HG02981 (cell line): ENCODE measurements around the gene TUBB4A.

Source experiments
- ATAC-seq: cut with Tn5 transposase; IDR thresholded peaks from one replicate; pipeline ENCODE4 v1.9.1; 2021; ENCODE audit warnings: mild to moderate bottlenecking, moderate library complexity; ENCODE audit not compliant: unreplicated experiment

TUBB4A gene

DNA sequence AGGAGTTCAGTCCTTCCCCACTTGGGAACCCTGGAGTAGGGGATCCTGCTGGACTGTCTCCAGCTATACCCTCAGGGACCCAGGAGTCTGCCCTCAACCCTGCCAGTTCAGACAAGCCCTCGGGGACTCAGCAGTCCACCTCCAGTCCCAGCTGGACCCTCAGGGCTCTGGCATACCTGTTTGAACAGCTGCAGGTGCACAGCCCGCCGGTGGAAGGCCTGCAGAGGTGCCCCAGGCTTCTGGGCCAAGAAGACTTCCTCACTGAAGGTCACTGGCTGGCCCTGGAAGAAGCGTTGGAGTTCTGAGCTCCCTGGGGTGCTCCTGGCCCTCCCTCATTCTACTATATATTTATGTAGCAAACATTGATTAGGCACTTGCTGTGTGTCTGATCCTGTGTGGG, 29.4 kb downstream of the TUBB4A start:
- no peak for ATAC-seq

DNA sequence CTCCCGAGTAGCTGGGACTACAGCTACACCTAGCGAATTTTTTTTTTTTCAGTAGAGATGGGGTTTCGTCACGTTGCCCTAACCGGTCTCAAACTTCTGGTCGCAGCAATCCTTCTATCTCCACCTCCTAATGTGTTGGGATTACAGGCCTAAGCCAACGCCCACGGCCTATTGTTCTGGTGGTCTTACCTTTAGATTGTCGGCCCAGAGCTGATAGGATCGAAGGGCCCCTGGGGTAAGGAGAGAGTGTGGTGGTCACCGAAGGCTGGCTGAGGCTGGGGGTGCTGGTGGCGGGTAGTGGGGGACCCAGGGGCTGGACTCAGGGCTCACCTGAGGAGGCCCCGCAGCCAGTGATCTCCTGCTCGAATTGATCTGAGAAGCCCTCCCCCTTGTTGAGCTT, 31.0 kb downstream of the TUBB4A start:
- ATAC-seq, result no peak

DNA sequence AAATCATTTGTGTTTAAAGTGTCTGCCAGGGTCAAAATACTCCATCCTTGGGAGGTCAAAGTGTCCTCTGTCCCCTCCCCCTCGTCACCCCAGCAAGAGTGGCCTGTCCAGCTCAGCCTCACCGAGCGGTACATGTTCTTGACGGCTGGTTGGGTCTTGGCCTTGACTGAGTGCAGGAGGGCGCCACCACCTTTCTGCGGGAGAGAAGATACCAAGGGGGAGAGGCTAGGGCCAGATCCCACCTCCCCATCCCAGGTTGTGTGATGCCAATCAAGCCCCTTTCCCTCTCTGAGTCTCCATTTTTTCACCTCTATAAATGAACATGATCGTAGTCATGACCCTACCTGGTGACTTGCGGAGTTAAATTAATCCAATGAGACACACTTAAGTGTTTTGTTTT, 31.9 kb downstream of the TUBB4A start:
- no peak for ATAC-seq

DNA sequence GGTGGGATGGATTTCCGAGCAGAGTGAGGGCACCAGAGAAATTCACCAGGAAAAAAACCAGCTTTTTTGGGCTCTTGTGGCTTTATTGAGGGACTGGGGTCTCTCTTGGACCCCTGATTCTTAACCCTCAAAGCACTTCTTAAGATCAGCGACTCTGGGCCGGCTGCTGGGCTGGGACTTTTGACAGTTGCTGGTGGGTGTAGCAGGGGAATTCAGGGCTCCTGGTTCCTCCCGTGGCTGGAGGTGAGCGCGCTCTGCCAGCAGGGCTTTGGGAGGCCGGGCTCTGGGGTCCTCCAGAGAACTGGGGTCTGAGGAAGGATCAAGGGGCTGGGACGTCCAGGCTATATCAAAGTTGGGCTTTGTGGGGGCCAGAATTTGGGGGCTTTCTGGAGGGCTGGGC, 34.7 kb downstream of the TUBB4A start:
- no peak for ATAC-seq

DNA sequence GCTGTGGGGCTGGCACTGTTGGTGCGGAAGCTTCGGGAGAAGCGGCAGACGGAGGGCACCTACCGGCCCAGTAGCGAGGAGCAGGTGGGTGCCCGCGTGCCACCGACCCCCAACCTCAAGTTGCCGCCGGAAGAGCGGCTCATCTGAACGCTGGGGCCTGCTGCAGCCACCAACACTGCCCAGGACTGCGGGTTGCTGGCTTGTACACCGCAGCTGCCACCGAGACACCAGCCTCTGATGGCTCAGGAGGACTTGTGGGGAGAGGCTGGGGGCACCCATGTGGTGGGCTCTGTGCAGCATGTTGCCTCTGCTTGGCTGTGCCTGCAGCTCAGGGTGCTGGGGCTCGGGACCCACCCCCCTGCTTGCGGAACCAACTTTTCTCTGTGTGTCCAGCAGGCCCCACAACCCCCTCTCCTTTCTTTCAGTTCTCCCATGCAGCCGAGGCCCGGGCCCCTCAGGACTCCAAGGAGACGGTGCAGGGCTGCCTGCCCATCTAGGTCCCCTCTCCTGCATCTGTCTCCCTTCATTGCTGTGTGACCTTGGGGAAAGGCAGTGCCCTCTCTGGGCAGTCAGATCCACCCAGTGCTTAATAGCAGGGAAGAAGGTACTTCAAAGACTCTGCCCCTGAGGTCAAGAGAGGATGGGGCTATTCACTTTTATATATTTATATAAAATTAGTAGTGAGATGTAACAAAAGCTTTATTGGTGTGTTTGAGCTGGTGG, 35.4 kb downstream of the TUBB4A start:
- ATAC-seq, result no peak

DNA sequence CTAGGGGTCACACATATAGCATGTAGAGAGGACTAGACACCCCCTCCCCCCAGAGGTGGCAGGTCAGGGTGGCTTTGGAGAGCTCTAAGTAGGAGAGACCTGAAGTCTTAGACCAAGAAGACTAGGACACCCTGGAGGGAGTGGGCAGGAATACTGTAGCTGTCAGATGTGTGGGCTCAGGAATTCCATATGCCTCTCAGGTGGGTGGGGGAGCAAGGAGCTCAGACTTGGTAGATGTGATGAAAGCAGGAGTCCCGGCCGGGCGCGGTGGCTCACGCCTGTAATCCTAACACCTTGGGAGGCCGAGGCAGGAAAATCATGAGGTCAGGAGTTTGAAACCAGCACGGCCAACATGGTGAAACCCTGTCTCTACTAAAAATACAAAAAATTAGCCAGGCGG, 36.4 kb downstream of the TUBB4A start:
- ATAC-seq, result no peak

DNA sequence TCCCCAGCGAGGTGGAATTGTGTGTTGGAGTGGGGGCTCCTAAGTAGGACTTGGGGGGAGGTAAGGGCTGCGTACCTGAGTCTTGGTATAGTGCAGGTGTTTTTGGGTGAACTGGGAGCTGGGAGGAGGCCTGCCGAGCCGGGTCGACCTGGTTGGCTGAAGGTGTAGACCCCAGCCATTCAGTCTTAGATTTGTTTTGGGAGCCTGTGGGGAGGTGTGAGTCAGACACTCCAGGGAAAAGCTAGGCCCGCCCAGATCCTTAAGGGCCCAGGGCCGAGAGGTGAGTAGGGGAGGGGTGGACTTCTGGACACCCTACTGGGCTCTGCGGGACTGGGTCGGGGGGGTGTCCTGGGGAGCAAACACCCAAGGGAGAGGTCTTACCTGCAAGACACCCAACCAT, 37.1 kb downstream of the TUBB4A start:
- ATAC-seq, result no peak

DNA sequence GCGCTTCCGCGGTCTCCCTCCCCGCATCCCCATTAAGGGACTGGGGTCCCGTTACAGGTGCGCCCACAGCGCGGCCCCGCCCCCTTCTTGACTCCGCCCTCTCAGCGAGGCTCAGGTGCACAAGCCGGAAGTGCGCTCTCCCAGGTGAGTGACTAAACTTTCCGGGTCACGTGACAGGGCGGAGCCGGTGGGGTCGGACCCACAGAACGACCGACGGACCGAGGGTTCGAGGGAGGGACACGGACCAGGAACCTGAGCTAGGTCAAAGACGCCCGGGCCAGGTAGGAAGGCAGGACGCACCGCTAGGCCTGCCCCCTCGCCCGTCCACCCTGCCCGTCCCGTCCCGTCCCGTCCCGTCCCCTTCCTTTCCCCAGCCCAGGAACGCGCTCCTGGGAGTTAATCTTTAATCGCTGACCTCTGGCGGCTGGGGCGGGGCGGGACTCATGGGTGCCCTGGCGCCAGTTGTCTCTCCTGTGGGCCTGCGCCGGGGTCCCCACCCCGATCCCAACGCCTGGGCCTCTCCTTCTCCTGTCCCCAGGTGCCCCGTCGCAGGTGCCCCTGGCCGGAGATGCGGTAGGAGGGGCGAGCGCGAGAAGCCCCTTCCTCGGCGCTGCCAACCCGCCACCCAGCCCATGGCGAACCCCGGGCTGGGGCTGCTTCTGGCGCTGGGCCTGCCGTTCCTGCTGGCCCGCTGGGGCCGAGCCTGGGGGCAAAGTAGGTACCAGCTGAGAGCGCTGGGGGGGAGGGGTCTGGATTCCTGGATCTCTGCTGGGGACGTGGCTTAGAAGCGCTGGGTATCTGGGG, 37.8 kb downstream of the TUBB4A start, which contains the start of gene CRB3:
Gene CRB3 (plus strand): TSS at position 202 of the 804 bp plus-strand sequence. CDS start 431 bp downstream, at position 633.
- no peak for ATAC-seq

DNA sequence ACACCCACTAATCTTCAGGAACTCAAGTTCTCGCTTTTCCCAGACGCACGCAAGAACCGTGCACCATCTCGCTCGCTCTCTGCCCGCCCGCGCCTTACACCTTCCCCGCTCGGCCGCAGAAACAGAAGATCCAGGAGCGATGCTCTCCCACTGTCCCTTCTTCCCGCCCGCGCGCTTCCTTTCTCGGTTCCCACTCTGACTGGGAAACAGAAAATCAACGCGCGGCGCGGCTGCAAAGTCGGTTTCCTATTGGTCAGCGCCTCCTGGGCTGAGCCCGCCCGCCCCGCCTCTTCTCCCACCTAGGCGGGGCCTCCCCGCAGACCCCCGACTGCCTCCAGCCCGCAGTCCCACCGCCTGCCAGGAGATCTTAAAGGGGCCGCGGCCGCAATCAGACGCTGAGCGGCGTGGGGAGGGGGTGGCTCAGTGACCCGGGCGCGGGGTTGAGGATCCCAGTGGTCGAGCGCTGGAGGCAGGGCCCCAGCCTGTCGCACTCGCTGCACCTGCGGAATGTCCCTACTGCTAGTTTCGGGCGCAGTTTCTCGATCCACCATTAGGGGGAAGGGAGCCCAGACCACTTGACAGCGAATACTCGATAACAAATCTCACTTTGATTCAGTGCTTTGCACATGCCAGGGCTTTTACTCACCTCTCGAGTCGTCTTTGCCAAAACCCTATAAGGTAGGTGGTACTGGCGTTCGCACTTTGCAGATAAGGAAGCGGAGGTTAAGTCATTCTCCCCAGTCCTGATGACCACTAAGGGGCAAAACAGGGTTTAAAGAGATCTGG, 41.8 kb downstream of the TUBB4A start:
- peak; percentile 65 for ATAC-seq

DNA sequence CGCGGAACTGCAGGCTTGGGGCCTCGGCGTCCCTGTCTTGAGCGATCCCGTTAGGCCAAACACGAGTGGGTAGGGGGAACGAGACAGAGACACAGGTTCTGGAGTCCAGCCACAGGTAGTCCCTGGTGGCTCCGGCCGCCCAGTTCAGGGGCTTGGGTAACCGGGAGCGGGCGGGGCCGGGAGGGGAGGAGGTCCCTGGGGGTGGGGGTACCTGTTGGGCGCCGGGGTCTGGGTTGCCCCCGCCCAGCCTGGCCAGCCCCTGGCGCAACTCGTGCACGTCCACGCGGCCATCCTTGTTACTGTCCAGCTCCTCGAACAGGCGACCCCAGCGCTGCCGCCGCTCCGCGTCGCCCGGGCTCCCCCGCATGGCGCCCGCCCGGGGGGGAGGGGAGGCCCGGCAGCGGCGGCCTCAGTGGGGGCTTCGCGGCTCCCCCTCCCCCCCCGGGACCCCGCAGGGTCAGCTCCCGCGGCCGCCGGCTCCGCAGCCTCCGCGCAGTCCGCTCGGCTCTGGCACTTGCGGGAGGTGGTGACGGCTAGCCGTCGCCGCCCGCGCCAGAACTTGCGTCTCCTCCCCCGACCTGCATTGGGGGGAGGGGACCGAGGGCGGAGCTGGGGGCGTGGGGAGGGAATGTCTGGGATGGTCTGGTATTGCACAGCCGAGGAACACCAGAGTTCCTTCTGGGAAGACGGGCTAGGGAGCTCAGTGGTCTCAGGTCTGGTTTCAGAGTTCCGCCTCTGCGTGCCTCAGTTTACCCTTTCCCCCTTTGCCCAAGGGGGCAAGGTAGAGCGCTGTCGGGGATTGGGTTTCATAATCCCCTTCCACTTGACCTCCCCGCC, 42.6 kb downstream of the TUBB4A start, which contains the start of gene SLC25A23:
Gene SLC25A23 (minus strand): TSS at position 531 of the 837 bp plus-strand sequence. CDS start 164 bp downstream, at position 367.
- ATAC-seq, result peak; percentile 30

DNA sequence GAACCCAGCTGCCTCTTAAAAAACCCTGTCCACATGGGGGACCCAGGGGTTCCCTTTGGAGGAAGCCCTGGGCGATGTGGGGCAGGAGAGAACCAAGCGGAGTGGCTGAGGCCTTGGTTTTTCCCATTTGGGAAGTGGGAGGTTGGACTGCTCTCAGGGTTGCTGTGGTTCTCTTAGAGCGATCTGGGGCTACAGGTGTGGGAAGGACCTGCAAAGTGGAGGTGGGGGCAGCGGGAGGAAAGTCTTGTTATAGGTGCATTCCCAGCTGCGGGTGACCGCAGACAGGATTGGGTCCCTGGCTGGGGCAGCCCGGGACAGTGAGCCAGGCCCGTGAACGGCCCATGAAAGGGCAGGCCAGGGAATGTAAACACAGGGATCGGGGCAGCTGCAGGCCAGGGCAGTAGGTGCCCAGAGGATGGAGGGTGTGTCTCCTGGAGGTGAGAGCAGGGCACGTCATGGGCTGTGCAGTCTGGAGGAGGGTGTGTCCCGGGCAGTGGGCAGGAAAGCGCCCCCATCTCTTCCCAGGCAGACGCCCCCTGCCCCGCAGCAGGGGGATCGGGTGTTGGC, 43.3 kb downstream of the TUBB4A start:
- ATAC-seq, result no peak

DNA sequence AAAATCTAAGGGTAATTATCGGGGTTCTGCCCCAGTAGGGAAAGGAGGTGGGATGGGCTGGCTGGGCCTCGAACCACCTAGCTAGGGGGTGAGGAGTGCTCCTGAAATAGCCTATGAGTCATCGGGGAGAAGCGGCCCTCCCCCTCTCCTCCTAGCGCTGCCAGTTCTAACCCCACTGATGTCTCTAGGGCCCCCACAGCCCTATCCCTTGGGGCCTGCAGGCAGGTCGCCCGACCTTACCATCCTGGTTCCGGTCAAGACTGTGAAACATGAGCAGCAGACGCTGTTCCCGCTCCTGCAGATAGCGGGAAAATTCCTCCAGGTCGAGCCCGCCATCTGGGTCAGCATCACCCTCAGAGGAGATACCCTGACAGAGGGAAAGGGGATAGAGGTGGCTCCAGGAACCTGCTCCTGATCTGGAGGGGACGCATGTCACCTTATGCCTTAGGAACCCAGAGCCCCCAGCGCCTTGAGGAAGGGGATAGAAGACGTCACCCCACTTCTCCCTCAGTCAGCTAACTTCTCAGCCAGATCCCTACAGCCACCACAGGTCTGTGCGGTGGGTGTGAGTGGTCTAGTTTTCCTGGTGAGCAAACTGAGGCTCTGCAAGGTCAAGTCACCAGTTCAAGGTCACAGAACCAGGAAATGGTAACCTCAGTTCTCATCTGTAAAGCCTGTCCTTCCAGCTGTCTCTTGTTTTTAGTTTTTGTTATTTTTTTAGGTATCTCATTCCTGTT, 44.0 kb downstream of the TUBB4A start:
- no peak for ATAC-seq

DNA sequence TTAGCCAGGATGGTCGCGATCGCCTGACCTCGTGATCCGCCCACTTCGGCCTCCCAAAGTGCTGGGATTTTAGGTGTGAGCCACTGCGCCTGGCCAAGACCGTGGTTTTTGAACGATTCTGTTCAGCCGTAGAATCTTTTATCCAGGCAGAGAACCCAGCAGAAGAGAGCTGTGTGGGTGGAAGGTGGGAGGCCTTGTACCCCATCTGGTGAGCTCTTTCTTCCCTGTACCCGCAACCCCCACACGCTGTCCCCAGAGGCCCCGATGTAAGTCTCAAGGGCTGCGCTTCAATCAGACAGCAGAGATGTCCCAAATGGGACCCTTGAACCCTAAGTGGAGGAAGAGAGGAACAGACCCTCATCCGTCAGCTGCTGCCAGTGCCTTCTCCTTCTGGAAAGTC, 46.2 kb downstream of the TUBB4A start:
- ATAC-seq, result no peak

DNA sequence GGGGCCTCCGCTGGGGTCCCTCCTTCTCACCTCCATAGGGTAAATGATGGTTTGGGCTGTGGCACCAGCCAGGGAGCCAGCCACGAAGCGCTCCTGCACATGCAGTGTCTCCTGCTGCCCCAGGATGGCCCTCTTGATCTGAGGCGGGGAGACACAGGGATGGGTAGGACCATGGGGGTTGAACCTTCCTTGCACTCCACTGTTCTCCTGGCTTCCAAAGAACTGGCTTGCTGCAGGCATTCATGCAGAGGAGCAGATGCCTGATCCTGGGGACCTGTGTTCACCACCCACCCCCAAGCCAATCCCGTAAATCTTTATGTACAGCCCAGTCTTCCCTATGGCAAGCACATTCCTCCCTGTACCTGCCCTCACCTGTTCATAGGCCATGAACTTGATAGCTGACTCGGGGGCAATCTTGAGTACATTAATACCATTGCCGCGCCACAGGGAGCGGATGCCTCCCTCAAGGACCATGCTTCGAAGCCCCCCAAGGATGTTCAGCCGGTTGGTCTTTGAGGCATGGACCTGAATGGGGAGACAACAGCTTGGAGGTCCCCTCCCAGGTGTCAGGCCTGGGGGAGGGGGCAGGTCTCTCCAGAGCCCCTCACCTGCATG, 48.1 kb downstream of the TUBB4A start:
- no peak for ATAC-seq

DNA sequence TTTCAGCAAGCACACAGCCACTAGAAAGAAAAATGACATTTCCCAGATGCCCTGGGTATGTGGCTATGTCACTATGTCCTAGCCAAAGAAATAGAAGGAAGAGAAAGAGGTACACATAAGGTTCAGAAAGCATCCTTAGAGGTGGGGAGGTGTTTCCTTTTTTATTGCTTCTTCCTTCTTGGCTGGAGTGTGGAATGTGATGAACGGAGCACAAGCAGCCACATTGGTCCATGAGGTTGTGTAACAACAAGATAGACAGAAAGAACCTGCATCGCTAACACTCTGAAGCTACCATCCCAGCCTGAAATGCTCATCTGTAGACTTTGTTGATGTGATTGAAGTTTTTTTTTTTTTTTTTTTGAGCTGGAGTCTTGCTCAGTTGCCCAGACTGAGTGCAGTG, 49.2 kb downstream of the TUBB4A start:
- ATAC-seq, result no peak

DNA sequence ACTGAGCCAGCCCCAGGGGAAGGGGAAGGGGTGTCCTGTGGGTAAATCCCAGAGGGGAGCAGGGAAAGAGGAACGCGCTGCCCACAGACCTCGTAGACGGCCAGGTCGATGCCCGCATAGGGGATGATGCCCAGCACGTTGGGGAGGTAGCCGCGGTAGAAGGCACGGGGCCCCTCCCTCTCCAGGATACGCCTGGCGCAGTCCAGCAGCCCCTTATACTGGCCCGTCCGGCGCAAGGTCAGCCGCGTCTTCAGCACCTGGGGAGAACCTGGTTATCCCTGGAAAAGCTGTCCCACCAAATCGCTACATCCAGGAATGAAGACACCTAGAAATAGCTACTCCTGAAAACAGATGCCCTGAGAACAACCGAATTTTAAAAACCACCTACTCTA, 49.9 kb downstream of the TUBB4A start:
- ATAC-seq, result no peak

DNA sequence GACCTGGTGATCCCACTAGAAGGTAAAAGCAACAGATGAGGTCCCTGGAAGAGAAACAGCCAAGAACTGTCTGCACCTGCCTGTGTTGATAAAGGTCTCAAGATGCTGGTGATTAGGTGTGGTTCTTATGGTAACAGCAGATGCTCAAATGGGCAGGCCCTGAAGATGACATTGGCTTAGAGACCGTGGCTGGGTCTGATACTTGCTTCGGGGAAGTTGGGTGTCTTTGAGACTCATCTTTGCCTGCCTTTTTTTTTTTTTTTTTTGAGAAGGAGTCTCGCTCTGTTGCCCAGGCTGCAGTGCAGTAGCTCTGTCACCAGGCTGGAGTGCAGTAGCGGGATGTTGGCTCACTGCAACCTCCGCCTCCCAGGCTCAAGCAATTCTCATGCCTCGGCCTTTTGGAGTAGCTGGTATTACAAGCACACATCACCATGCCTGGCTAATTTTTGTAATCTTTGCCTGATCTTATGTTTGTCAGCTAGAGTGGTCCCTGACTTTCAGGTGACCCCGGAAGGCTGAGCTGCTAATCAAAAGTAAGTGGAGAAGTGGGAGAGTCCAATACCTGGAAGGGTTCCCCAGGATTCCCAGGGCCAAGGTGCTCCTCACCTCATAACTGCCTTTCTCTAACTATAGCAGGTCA, 50.4 kb downstream of the TUBB4A start:
- no peak for ATAC-seq

DNA sequence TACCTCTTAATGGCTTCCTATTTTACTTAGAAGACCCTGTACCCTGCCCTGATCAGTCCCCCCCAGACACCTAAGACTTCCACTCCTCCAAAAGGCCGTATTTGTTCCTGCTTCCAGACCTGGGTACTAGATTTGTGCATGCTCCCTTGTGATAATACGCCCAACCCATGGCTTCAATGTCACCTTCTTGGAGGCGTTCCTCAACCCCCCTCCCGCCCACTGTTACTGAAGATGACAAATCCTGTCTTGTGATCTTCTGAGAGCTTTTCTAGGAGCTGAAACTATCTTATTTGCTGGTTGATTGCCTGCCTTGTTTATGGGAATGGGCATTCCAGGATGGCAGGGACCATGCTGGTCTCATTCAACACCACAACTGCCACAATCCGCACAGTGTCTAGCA, 51.9 kb downstream of the TUBB4A start:
- no peak for ATAC-seq

DNA sequence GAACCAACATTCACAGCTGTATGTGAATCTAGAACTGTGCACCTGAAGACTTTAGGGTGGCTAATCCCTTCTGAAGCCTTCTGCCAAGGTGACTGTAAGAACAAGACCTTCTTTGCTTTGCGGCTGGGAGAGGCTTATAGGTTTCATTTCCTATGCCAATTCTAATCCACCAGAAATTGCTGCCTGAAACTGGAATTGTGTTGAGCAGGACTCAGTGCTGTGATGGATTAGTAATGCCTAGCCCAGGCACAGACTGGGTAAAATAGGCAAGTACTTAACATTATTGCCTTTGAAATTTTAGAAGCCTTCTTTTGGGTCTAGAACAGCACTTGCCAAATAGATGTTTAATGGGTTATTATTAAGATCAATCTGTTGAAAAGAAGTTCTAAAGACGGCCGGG, 54.1 kb downstream of the TUBB4A start:
- ATAC-seq, result no peak
